Measurements from ENCODE around the gene FOXF2. TPM values are rescaled to one million over a fixed set of nuclear protein-coding genes. Genes with fewer than 3 reads are reported as not detected.
"Not testable (repeated sequence)": the region's sequence is repeated elsewhere in the genome, so short reads cannot be mapped to it uniquely, and the experiment has no call there.

FOXF2 gene
- total RNA-seq, 1 donor from 2014 or later, result not detected

- peaks cover 1% of the 10 kb centered on the region for H3K27me3 Mint-ChIP-seq (ENCODE audit: unreplicated experiment)
- peaks cover 13% of the 10 kb centered on the region for H3K9me3 Mint-ChIP-seq (ENCODE audit: unreplicated experiment)
- no peak overlapping the region for H3K4me3 Mint-ChIP-seq (ENCODE audit: unreplicated experiment)
Measured at GRCh38 chr6:1349655-1350054, 39.7 kb upstream of the FOXF2 start.

GRCh38 chr6:1351381-1352008 is 37.9 kb upstream of the FOXF2 start:
- Mint-ChIP-seq H3K27ac (ENCODE audit: unreplicated experiment) (no peak overlapping the region), H3K4me1 (ENCODE audit: unreplicated experiment) (peaks cover 15% of the 10 kb centered on the region), H3K27me3 (ENCODE audit: unreplicated experiment) (peaks cover 1% of the 10 kb centered on the region), H3K36me3 (ENCODE audit: low read depth, unreplicated experiment) (peaks cover 7% of the 10 kb centered on the region), H3K4me3 (ENCODE audit: unreplicated experiment) (peak overlapping the region; percentile 29), H3K9me3 (ENCODE audit: unreplicated experiment) (peaks cover 13% of the 10 kb centered on the region)
- no peak for DNase-seq (ENCODE audit: low spot score)
- no peak for TF ChIP-seq CTCF (IDR thresholded peaks at IDR 0.05; ENCODE audit: unreplicated experiment)

More at GRCh38 chr6:1349655-1350054, 39.7 kb upstream of the FOXF2 start:
- no peak for DNase-seq (ENCODE audit: low spot score)
- Mint-ChIP-seq H3K4me1 (ENCODE audit: unreplicated experiment) (peaks cover 15% of the 10 kb centered on the region), H3K36me3 (ENCODE audit: low read depth, unreplicated experiment) (peaks cover 7% of the 10 kb centered on the region), H3K27ac (ENCODE audit: unreplicated experiment) (no peak overlapping the region)
- TF ChIP-seq CTCF (IDR thresholded peaks at IDR 0.05; ENCODE audit: unreplicated experiment), result no peak

- not testable (repeated sequence) for DNase-seq (ENCODE audit: low spot score); H3K4me1 Mint-ChIP-seq (ENCODE audit: unreplicated experiment); H3K36me3 Mint-ChIP-seq (ENCODE audit: low read depth, unreplicated experiment); H3K27ac Mint-ChIP-seq (ENCODE audit: unreplicated experiment); H3K4me3 Mint-ChIP-seq (ENCODE audit: unreplicated experiment); H3K27me3 Mint-ChIP-seq (ENCODE audit: unreplicated experiment)
- H3K9me3 Mint-ChIP-seq (ENCODE audit: unreplicated experiment), result peaks cover 13% of the 10 kb centered on the region
Measured at GRCh38 chr6:1355068-1355467, 34.3 kb upstream of the FOXF2 start.

DNA sequence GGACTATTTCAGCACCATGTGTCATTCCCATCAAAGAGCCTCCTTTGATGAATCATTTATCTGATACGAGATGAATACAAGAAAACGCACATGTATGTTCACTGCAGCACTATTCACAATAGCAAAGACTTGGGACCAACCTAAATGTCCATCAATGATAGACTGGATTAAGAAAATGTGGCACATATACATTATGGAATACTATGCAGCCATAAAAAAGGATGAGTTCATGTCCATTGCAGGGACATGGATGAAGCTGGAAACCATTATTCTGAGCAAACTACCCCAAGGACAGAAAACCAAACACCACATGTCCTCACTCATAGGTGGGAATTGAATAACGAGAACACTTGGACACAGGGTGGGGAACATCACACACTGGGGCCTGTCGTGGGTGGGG is 27.7 kb upstream of the FOXF2 start:
- H3K27me3 Mint-ChIP-seq (ENCODE audit: unreplicated experiment); H3K4me3 Mint-ChIP-seq (ENCODE audit: unreplicated experiment): not testable (repeated sequence)

GRCh38 chr6:1362643-1363042 is 26.7 kb upstream of the FOXF2 start:
- no peaks in the 10 kb centered on the region for H3K36me3 Mint-ChIP-seq (ENCODE audit: low read depth, unreplicated experiment)
- no peak overlapping the region for H3K4me3 Mint-ChIP-seq (ENCODE audit: unreplicated experiment)
- H3K4me1 Mint-ChIP-seq (ENCODE audit: unreplicated experiment), result peaks cover 27% of the 10 kb centered on the region
- H3K27ac Mint-ChIP-seq (ENCODE audit: unreplicated experiment), result no peak overlapping the region
- no peak for TF ChIP-seq CTCF (IDR thresholded peaks at IDR 0.05; ENCODE audit: unreplicated experiment)
- H3K27me3 Mint-ChIP-seq (ENCODE audit: unreplicated experiment), result no peaks in the 10 kb centered on the region
- no peak for DNase-seq (ENCODE audit: low spot score)
- no peaks in the 10 kb centered on the region for H3K9me3 Mint-ChIP-seq (ENCODE audit: unreplicated experiment)

More for the DNA sequence above, 27.7 kb upstream of the FOXF2 start:
- H3K36me3 Mint-ChIP-seq (ENCODE audit: low read depth, unreplicated experiment); H3K27ac Mint-ChIP-seq (ENCODE audit: unreplicated experiment); DNase-seq (ENCODE audit: low spot score); H3K9me3 Mint-ChIP-seq (ENCODE audit: unreplicated experiment): not testable (repeated sequence)
- peaks cover 21% of the 10 kb centered on the region for H3K4me1 Mint-ChIP-seq (ENCODE audit: unreplicated experiment)

GRCh38 chr6:1363298-1363697 is 26.1 kb upstream of the FOXF2 start:
- H3K4me1 Mint-ChIP-seq (ENCODE audit: unreplicated experiment), result peaks cover 27% of the 10 kb centered on the region
- TF ChIP-seq CTCF (IDR thresholded peaks at IDR 0.05; ENCODE audit: unreplicated experiment), result no peak
- peaks cover 2% of the 10 kb centered on the region for H3K27me3 Mint-ChIP-seq (ENCODE audit: unreplicated experiment)
- no peak for DNase-seq (ENCODE audit: low spot score)
- H3K4me3 Mint-ChIP-seq (ENCODE audit: unreplicated experiment), result no peak overlapping the region
- H3K27ac Mint-ChIP-seq (ENCODE audit: unreplicated experiment), result no peak overlapping the region
- no peaks in the 10 kb centered on the region for H3K36me3 Mint-ChIP-seq (ENCODE audit: low read depth, unreplicated experiment)
- peaks cover under 1% of the 10 kb centered on the region for H3K9me3 Mint-ChIP-seq (ENCODE audit: unreplicated experiment)

Measured in endothelial cell (in vitro differentiated cells).